CD8-positive, alpha-beta memory T cell (primary cell): ENCODE data around the gene RNGTT. TPM values are rescaled to one million over a fixed set of nuclear protein-coding genes. Genes with fewer than 3 reads are reported as not detected.

Experiments
- CTCF ChIA-PET: fragments of 350-600 bp; sonication (Branson Sonifier 250); formaldehyde crosslinking; loops from one replicate; lab custom pipeline; 2021; ENCODE audit warnings: antibody characterized with exemption; lab: Charles Lee
- POLR2A ChIA-PET: fragments of 350-600 bp; sonication (Branson Sonifier 250); formaldehyde crosslinking; loops from one replicate; lab custom pipeline; 2021; ENCODE audit warnings: antibody characterized with exemption; lab: Charles Lee
- DNase-seq, 5 donors: peaks; one replicate each; pipeline versions ENCODE4 v3.0.0 to v3.0.0-alpha.2; 2020 to 2022; ENCODE audit warnings: mixed read lengths in 1 of 5
- H3K27ac ChIP-seq: one replicate; pipeline ENCODE4 v1.7.0; 2013; ENCODE audit warnings: low read depth, mild to moderate bottlenecking, low read length, moderate library complexity
- H3K27me3 ChIP-seq: 2 replicates; pipeline ENCODE4 v1.7.0; 2013; ENCODE audit warnings: low read length, mild to moderate bottlenecking; ENCODE audit not compliant: insufficient read depth, poor library complexity, severe bottlenecking
- H3K36me3 ChIP-seq: 2 replicates; pipeline ENCODE4 v1.7.0; 2013; ENCODE audit warnings: mild to moderate bottlenecking, low read length, moderate library complexity; ENCODE audit not compliant: insufficient read depth
- H3K4me1 ChIP-seq: 2 replicates; pipeline ENCODE4 v1.7.0; 2013; ENCODE audit warnings: mild to moderate bottlenecking, low read length, moderate library complexity; ENCODE audit not compliant: insufficient read depth
- H3K4me3 ChIP-seq: 2 replicates; pipeline ENCODE4 v1.7.0; 2013; ENCODE audit warnings: mild to moderate bottlenecking, low read length
- H3K9me3 ChIP-seq: 2 replicates; pipeline ENCODE4 v1.7.0; 2013; ENCODE audit warnings: mild to moderate bottlenecking, low read length
- H3K27ac Mint-ChIP-seq, 8 donors: one replicate each; pipeline ENCODE4 v1.8.0; 2020 to 2021; ENCODE audit warnings: mixed read lengths in 8 of 8, mild to moderate bottlenecking in 6 of 8, inconsistent platforms in 3 of 8, moderate library complexity in 3 of 8
- H3K27me3 Mint-ChIP-seq, 2 donors: one replicate each; pipeline ENCODE4 v1.8.0; 2020 to 2021; ENCODE audit warnings: mixed read lengths in 2 of 2, mild to moderate bottlenecking in 1 of 2, moderate library complexity in 1 of 2
- H3K36me3 Mint-ChIP-seq, 3 donors: one replicate each; pipeline ENCODE4 v1.8.0; 2020 to 2021; ENCODE audit warnings: mixed read lengths in 3 of 3, inconsistent platforms in 1 of 3, mild to moderate bottlenecking in 1 of 3
- H3K4me1 Mint-ChIP-seq, 3 donors: one replicate each; pipeline ENCODE4 v1.8.0; 2020 to 2021; ENCODE audit warnings: mixed read lengths in 3 of 3, inconsistent platforms in 1 of 3, mild to moderate bottlenecking in 1 of 3
- H3K4me3 Mint-ChIP-seq, 7 donors: one replicate each; pipeline ENCODE4 v1.8.0; 2020 to 2021; ENCODE audit warnings: mixed read lengths in 7 of 7, mild to moderate bottlenecking in 6 of 7, moderate library complexity in 4 of 7, inconsistent platforms in 2 of 7
- H3K9me3 Mint-ChIP-seq, 5 donors: one replicate each; pipeline ENCODE4 v1.8.0; 2020 to 2022; ENCODE audit warnings: mixed read lengths in 5 of 5, mild to moderate bottlenecking in 3 of 5, moderate library complexity in 2 of 5, inconsistent platforms in 1 of 5
- polyA plus RNA-seq: library from polyadenylated mRNA; unstranded; fragments of 300-500 nt; fragmentation: Illumina TruSeq; gene quantifications from one replicate; pipeline ENCODE4 v1.2.3, GENCODE V29; 2021
- total RNA-seq, 2 experiments: library from RNA; stranded (reverse); gene quantifications; one replicate each; pipeline ENCODE4 v1.2.3, GENCODE V29; 2021

RNGTT gene
- total and polyA plus RNA-seq, 3 experiments from 2014 or later: 16.0 to 22.3 (median 20.7) TPM

GRCh38 chr6:88705601-88706000 is 257.8 kb downstream of the RNGTT start:
- H3K27me3 ChIP-seq: no peaks in the 10 kb centered on the region
- Mint-ChIP-seq H3K27me3 (no peaks in the 10 kb centered on the region), H3K4me1 (peaks cover 5 to 24% (median 9%) of the 10 kb centered on the region in 3 donors), H3K36me3 (peaks cover 0 to 10% (median 6%) of the 10 kb centered on the region in 3 donors), H3K9me3 (peaks cover 0 to 5% (median 0%) of the 10 kb centered on the region in 5 donors), H3K4me3 (no peak overlapping the region), H3K27ac (peak overlapping the region in 2 of 8 donors; percentile 11 to 26)
- no peaks in the 10 kb centered on the region for H3K36me3 ChIP-seq
- POLR2A ChIA-PET: no interaction called here
- no peak for DNase-seq
- H3K27ac ChIP-seq: no peak overlapping the region
- H3K4me3 ChIP-seq: no peak overlapping the region
- CTCF ChIA-PET: no interaction called here
- H3K9me3 ChIP-seq: no peaks in the 10 kb centered on the region
- H3K4me1 ChIP-seq: no peaks in the 10 kb centered on the region

GRCh38 chr6:88704980-88705379 is 258.4 kb downstream of the RNGTT start:
- no peak for DNase-seq
- ChIA-PET POLR2A (no interaction called here), CTCF (no interaction called here)
- Mint-ChIP-seq H3K4me1 (peaks cover 5 to 29% (median 12%) of the 10 kb centered on the region in 3 donors), H3K27ac (no peak overlapping the region), H3K9me3 (peaks cover 0 to 5% (median 0%) of the 10 kb centered on the region in 5 donors), H3K4me3 (no peak overlapping the region), H3K27me3 (no peaks in the 10 kb centered on the region), H3K36me3 (peaks cover 0 to 10% (median 6%) of the 10 kb centered on the region in 3 donors)
- Histone ChIP-seq H3K27ac (no peak overlapping the region), H3K4me1 (no peaks in the 10 kb centered on the region), H3K4me3 (no peak overlapping the region), H3K36me3 (no peaks in the 10 kb centered on the region), H3K27me3 (no peaks in the 10 kb centered on the region), H3K9me3 (no peaks in the 10 kb centered on the region)

- no peaks in the 10 kb centered on the region for H3K4me1 ChIP-seq
- no peaks in the 10 kb centered on the region for H3K27me3 ChIP-seq
- POLR2A ChIA-PET: no interaction called here
- Mint-ChIP-seq H3K4me3 (no peak overlapping the region), H3K27me3 (no peaks in the 10 kb centered on the region), H3K27ac (no peak overlapping the region), H3K4me1 (peaks cover 9 to 31% (median 10%) of the 10 kb centered on the region in 3 donors), H3K9me3 (peaks cover 0 to 5% (median 0%) of the 10 kb centered on the region in 5 donors), H3K36me3 (peaks cover 0 to 10% (median 6%) of the 10 kb centered on the region in 3 donors)
- H3K4me3 ChIP-seq: no peak overlapping the region
- DNase-seq: no peak
- CTCF ChIA-PET: no interaction called here
- no peaks in the 10 kb centered on the region for H3K9me3 ChIP-seq
- no peaks in the 10 kb centered on the region for H3K36me3 ChIP-seq
- no peak overlapping the region for H3K27ac ChIP-seq
These were observed 260.4 kb downstream of the RNGTT start for GRCh38 chr6:88702956-88703556.

- H3K27ac ChIP-seq: no peak overlapping the region
- H3K9me3 ChIP-seq: no peaks in the 10 kb centered on the region
- H3K4me1 ChIP-seq: no peaks in the 10 kb centered on the region
- H3K36me3 ChIP-seq: no peaks in the 10 kb centered on the region
- Mint-ChIP-seq H3K9me3 (peaks cover 2 to 14% (median 6%) of the 10 kb centered on the region in 5 donors), H3K27me3 (no peaks in the 10 kb centered on the region), H3K27ac (no peak overlapping the region), H3K4me3 (no peak overlapping the region), H3K36me3 (peaks cover 15 to 22% (median 19%) of the 10 kb centered on the region in 3 donors), H3K4me1 (peaks cover 8 to 26% (median 8%) of the 10 kb centered on the region in 3 donors)
- no peaks in the 10 kb centered on the region for H3K27me3 ChIP-seq
- POLR2A ChIA-PET: interaction anchor here (0.5 kb wide), 1 partner anchor 21 kb away, joined by 3 read pairs; no protein-coding TSS in a partner anchor
- DNase-seq: no peak
- CTCF ChIA-PET: no interaction called here
- H3K4me3 ChIP-seq: no peak overlapping the region
These were observed 264.8 kb downstream of the RNGTT start for GRCh38 chr6:88698661-88699060.

- no peaks in the 10 kb centered on the region for H3K4me1 ChIP-seq
- H3K4me3 ChIP-seq: no peak overlapping the region
- no peaks in the 10 kb centered on the region for H3K36me3 ChIP-seq
- ChIA-PET POLR2A (no interaction called here), CTCF (no interaction called here)
- DNase-seq: no peak
- no peaks in the 10 kb centered on the region for H3K27me3 Mint-ChIP-seq
- no peaks in the 10 kb centered on the region for H3K9me3 ChIP-seq
- no peaks in the 10 kb centered on the region for H3K27me3 ChIP-seq
- no peak overlapping the region for H3K4me3 Mint-ChIP-seq
- no peak overlapping the region for H3K27ac Mint-ChIP-seq
- H3K4me1 Mint-ChIP-seq: peaks cover 9 to 16% (median 15%) of the 10 kb centered on the region in 3 donors
- H3K27ac ChIP-seq: no peak overlapping the region
- H3K9me3 Mint-ChIP-seq: peaks cover 2 to 10% (median 6%) of the 10 kb centered on the region in 5 donors
- peaks cover 21 to 27% (median 23%) of the 10 kb centered on the region in 3 donors for H3K36me3 Mint-ChIP-seq
These were observed 267.5 kb downstream of the RNGTT start for GRCh38 chr6:88695937-88696336.

- Histone ChIP-seq H3K4me3 (no peak overlapping the region), H3K27me3 (no peaks in the 10 kb centered on the region), H3K27ac (no peak overlapping the region), H3K9me3 (no peaks in the 10 kb centered on the region), H3K36me3 (no peaks in the 10 kb centered on the region), H3K4me1 (no peaks in the 10 kb centered on the region)
- DNase-seq: no peak
- ChIA-PET POLR2A (no interaction called here), CTCF (no interaction called here)
- H3K27me3 Mint-ChIP-seq: no peaks in the 10 kb centered on the region
- peaks cover 0 to 5% (median 0%) of the 10 kb centered on the region in 5 donors for H3K9me3 Mint-ChIP-seq
- H3K4me3 Mint-ChIP-seq: no peak overlapping the region
- no peak overlapping the region for H3K27ac Mint-ChIP-seq
- H3K36me3 Mint-ChIP-seq: peaks cover 18 to 24% (median 20%) of the 10 kb centered on the region in 3 donors
- H3K4me1 Mint-ChIP-seq: peaks cover 2 to 11% (median 4%) of the 10 kb centered on the region in 3 donors
These were observed 279.7 kb downstream of the RNGTT start for GRCh38 chr6:88683734-88684133.

GRCh38 chr6:88680654-88681053 is 282.8 kb downstream of the RNGTT start:
- no peaks in the 10 kb centered on the region for H3K9me3 ChIP-seq
- CTCF ChIA-PET: no interaction called here
- no peaks in the 10 kb centered on the region for H3K27me3 ChIP-seq
- no peak for DNase-seq
- no peaks in the 10 kb centered on the region for H3K36me3 ChIP-seq
- Mint-ChIP-seq H3K4me1 (peaks cover 2 to 11% (median 4%) of the 10 kb centered on the region in 3 donors), H3K4me3 (no peak overlapping the region), H3K27me3 (no peaks in the 10 kb centered on the region), H3K36me3 (peaks cover 15 to 23% (median 17%) of the 10 kb centered on the region in 3 donors), H3K9me3 (no peaks in the 10 kb centered on the region), H3K27ac (no peak overlapping the region)
- H3K27ac ChIP-seq: no peak overlapping the region
- H3K4me3 ChIP-seq: no peak overlapping the region
- POLR2A ChIA-PET: no interaction called here
- no peaks in the 10 kb centered on the region for H3K4me1 ChIP-seq

GRCh38 chr6:88679841-88680240 is 283.6 kb downstream of the RNGTT start:
- Mint-ChIP-seq H3K9me3 (no peaks in the 10 kb centered on the region), H3K36me3 (peaks cover 15 to 26% (median 22%) of the 10 kb centered on the region in 3 donors), H3K27me3 (no peaks in the 10 kb centered on the region), H3K4me3 (no peak overlapping the region), H3K4me1 (peaks cover 2 to 9% (median 4%) of the 10 kb centered on the region in 3 donors), H3K27ac (peak overlapping the region in 1 of 8 donors; percentile 8)
- DNase-seq: no peak
- no peaks in the 10 kb centered on the region for H3K27me3 ChIP-seq
- ChIA-PET POLR2A (no interaction called here), CTCF (no interaction called here)
- H3K9me3 ChIP-seq: no peaks in the 10 kb centered on the region
- H3K4me3 ChIP-seq: no peak overlapping the region
- H3K4me1 ChIP-seq: no peaks in the 10 kb centered on the region
- H3K27ac ChIP-seq: no peak overlapping the region
- no peaks in the 10 kb centered on the region for H3K36me3 ChIP-seq
